HL-60 (cell line): ENCODE measurements around the gene ASB10.

Experiments
- DNase-seq, 2 experiments: peaks; one replicate each; pipeline ENCODE4 v3.0.0-alpha.2; 2010 to 2020; ENCODE audit warnings: low read depth in 1 of 2, low spot score in 1 of 2
- H3K27ac ChIP-seq: fragments of 250-450 bp; sonication (Bioruptor Pico); replicated peaks from 2 replicates; pipeline ENCODE4 v1.5.1; 2020; ENCODE audit warnings: mild to moderate bottlenecking, moderate library complexity
- H3K27me3 ChIP-seq: fragments of 250-450 bp; sonication (Bioruptor Pico); 2 replicates; pipeline ENCODE4 v1.5.1; 2021; ENCODE audit warnings: mild to moderate bottlenecking, moderate library complexity; ENCODE audit not compliant: insufficient read depth, poor library complexity, severe bottlenecking
- H3K4me3 ChIP-seq: replicated peaks from 2 replicates; pipeline ENCODE4 v1.5.1; 2011; ENCODE audit warnings: mild to moderate bottlenecking, control low read depth, low read length; ENCODE audit not compliant: insufficient read depth
- GABPA ChIP-seq: IDR thresholded peaks from 2 replicates; pipeline ENCODE4 v1.6.1; 2012; ENCODE audit warnings: low read depth
- POLR2AphosphoS5 ChIP-seq: IDR thresholded peaks from 2 replicates; pipeline ENCODE4 v1.6.1; 2012; ENCODE audit warnings: low read depth
- SPI1 ChIP-seq: IDR thresholded peaks from 2 replicates; pipeline ENCODE4 v1.6.1; 2012; ENCODE audit warnings: low read depth, mild to moderate bottlenecking, borderline replicate concordance
- TF ChIP-seq, protein P1 (sequence below): IDR thresholded peaks from 2 replicates; pipeline ENCODE4 v1.6.1; 2012; ENCODE audit warnings: low read depth; ENCODE audit not compliant: insufficient replicate concordance
- TF ChIP-seq, protein P2 (sequence below): IDR thresholded peaks from one replicate; pipeline ENCODE4 v1.5.1; 2011; ENCODE audit warnings: low read length, control low read depth, inconsistent platforms; ENCODE audit not compliant: insufficient read depth

The ASB10 gene

DNA sequence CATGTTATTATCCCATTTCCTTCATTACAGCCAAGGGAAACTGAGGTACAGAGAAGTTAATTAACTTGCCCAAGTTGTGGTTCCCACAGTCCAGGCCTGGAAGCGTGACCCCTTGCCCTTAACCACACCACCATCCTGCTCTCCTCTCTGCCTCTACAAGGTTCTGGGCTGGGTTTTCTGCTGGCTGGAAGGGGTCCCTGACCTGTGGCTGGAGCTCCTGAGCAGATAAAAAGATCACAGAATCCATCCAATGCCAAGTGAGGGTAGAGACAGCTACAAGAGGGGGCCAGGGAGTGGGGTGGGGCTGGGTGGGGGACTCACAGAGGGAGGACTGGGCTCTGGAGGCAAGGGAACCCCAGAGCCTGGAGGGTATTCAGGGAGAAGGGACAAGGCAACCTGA is 9.7 kb downstream of the ASB10 start:
- DNase-seq = no peak
- H3K27me3 ChIP-seq = no peaks in the 10 kb centered on the region

DNA sequence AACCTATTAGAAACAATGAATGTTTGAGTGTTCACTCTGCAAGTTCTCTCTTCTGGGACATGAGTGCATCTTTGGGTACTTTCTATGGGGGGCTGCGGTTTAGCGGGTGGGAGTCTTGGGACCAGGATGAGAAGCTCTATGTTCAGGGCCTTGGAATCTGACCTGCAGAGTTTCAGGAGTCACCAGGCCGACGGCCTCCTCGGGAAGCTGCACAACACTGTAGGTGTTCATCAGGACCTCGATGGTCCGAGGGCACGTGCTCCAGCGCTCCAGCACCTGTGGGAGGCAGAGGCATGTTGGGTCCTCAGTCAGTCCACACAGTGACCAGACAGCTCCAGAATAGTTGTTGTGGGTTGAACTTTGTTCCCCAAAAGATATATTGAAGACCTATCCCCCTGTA is 10.6 kb downstream of the ASB10 start:
- no peak for DNase-seq
- Histone ChIP-seq H3K27ac (no peak overlapping the region), H3K27me3 (no peaks in the 10 kb centered on the region), H3K4me3 (no peak overlapping the region)
- TF ChIP-seq POLR2AphosphoS5 = no peak
- TF ChIP-seq GABPA = no peak
- TF ChIP-seq, protein P1, sequence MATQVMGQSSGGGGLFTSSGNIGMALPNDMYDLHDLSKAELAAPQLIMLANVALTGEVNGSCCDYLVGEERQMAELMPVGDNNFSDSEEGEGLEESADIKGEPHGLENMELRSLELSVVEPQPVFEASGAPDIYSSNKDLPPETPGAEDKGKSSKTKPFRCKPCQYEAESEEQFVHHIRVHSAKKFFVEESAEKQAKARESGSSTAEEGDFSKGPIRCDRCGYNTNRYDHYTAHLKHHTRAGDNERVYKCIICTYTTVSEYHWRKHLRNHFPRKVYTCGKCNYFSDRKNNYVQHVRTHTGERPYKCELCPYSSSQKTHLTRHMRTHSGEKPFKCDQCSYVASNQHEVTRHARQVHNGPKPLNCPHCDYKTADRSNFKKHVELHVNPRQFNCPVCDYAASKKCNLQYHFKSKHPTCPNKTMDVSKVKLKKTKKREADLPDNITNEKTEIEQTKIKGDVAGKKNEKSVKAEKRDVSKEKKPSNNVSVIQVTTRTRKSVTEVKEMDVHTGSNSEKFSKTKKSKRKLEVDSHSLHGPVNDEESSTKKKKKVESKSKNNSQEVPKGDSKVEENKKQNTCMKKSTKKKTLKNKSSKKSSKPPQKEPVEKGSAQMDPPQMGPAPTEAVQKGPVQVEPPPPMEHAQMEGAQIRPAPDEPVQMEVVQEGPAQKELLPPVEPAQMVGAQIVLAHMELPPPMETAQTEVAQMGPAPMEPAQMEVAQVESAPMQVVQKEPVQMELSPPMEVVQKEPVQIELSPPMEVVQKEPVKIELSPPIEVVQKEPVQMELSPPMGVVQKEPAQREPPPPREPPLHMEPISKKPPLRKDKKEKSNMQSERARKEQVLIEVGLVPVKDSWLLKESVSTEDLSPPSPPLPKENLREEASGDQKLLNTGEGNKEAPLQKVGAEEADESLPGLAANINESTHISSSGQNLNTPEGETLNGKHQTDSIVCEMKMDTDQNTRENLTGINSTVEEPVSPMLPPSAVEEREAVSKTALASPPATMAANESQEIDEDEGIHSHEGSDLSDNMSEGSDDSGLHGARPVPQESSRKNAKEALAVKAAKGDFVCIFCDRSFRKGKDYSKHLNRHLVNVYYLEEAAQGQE = no peak
- no peak for TF ChIP-seq SPI1
- TF ChIP-seq, protein P2, sequence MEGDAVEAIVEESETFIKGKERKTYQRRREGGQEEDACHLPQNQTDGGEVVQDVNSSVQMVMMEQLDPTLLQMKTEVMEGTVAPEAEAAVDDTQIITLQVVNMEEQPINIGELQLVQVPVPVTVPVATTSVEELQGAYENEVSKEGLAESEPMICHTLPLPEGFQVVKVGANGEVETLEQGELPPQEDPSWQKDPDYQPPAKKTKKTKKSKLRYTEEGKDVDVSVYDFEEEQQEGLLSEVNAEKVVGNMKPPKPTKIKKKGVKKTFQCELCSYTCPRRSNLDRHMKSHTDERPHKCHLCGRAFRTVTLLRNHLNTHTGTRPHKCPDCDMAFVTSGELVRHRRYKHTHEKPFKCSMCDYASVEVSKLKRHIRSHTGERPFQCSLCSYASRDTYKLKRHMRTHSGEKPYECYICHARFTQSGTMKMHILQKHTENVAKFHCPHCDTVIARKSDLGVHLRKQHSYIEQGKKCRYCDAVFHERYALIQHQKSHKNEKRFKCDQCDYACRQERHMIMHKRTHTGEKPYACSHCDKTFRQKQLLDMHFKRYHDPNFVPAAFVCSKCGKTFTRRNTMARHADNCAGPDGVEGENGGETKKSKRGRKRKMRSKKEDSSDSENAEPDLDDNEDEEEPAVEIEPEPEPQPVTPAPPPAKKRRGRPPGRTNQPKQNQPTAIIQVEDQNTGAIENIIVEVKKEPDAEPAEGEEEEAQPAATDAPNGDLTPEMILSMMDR = no peak

More for the DNA sequence above, 9.7 kb downstream of the ASB10 start:
- no peak overlapping the region for H3K4me3 ChIP-seq
- TF ChIP-seq POLR2AphosphoS5 (no peak), SPI1 (no peak), GABPA (no peak)
- TF ChIP-seq, protein P1 = no peak
- TF ChIP-seq, protein P2 = no peak
- H3K27ac ChIP-seq = no peak overlapping the region

DNA sequence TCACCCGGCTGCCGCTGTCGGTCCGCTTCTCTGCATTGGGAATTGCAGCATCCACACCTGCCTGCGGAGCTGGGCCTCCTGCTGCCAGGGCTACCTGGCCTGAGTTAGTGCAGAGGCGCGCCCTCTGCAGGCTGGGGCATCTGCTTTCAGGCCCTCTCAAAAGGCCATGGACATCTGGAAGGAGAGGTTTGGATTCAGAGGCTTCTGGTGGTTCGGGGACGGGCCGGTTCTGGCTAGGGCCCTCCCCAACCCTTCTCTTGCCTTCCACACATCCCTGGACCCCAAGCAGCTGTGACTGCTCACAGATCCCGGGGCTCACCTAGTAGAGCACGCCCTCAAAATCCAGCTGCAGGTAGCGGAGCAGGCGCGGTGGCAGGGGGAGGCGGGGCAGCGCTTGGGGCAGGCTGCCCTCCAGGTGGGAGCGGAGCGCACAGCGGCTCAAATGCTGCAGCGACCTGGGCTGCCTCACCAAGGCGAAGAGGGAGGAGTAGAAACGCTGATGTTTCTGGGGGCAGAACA is 11.2 kb downstream of the ASB10 start:
- DNase-seq = no peak
- H3K4me3 ChIP-seq = no peak overlapping the region
- H3K27me3 ChIP-seq = peaks cover 4% of the 10 kb centered on the region

More for the DNA sequence above, 11.2 kb downstream of the ASB10 start:
- H3K27ac ChIP-seq = no peak overlapping the region
- TF ChIP-seq, protein P2 = no peak
- TF ChIP-seq POLR2AphosphoS5 = no peak
- TF ChIP-seq GABPA = no peak
- no peak for TF ChIP-seq SPI1
- TF ChIP-seq, protein P1 = no peak
